ENCODE measurements around the gene SPEN.
"Not testable (repeated sequence)": the region's sequence is repeated elsewhere in the genome, so short reads cannot be mapped to it uniquely, and the experiment has no call there.

The SPEN gene

GRCh38 chr1:15820478-15820877 lies 27.0 kb upstream of the SPEN start:
- in situ Hi-C loops (cut with HindIII; ENCODE audit: low sequenced_read_pairs), result no loop called here
- no peak for DNase-seq (ENCODE audit: low read depth)
- no peak overlapping the region for H3K4me3 ChIP-seq (ENCODE audit: low read depth, low read length)
- TF ChIP-seq, protein P1, sequence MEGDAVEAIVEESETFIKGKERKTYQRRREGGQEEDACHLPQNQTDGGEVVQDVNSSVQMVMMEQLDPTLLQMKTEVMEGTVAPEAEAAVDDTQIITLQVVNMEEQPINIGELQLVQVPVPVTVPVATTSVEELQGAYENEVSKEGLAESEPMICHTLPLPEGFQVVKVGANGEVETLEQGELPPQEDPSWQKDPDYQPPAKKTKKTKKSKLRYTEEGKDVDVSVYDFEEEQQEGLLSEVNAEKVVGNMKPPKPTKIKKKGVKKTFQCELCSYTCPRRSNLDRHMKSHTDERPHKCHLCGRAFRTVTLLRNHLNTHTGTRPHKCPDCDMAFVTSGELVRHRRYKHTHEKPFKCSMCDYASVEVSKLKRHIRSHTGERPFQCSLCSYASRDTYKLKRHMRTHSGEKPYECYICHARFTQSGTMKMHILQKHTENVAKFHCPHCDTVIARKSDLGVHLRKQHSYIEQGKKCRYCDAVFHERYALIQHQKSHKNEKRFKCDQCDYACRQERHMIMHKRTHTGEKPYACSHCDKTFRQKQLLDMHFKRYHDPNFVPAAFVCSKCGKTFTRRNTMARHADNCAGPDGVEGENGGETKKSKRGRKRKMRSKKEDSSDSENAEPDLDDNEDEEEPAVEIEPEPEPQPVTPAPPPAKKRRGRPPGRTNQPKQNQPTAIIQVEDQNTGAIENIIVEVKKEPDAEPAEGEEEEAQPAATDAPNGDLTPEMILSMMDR (IDR thresholded peaks at IDR 0.05; ENCODE audit: low read depth, low read length, missing control alignments), result no peak

GRCh38 chr1:15825800-15826199 lies 21.7 kb upstream of the SPEN start:
- H3K4me3 ChIP-seq (ENCODE audit: low read depth, low read length), result no peak overlapping the region
- DNase-seq (ENCODE audit: low read depth), result no peak
- TF ChIP-seq, protein P1 (IDR thresholded peaks at IDR 0.05; ENCODE audit: low read depth, low read length, missing control alignments), result no peak
- in situ Hi-C loops (cut with HindIII; ENCODE audit: low sequenced_read_pairs), result no loop called here

GRCh38 chr1:15826810-15827507 lies 20.5 kb upstream of the SPEN start:
- TF ChIP-seq, protein P1 (IDR thresholded peaks at IDR 0.05; ENCODE audit: low read depth, low read length, missing control alignments), result no peak
- in situ Hi-C loops (cut with HindIII; ENCODE audit: low sequenced_read_pairs), result no loop called here
- DNase-seq (ENCODE audit: low read depth), result no peak

GRCh38 chr1:15827567-15827966 lies 19.9 kb upstream of the SPEN start:
- in situ Hi-C loops (cut with HindIII; ENCODE audit: low sequenced_read_pairs); DNase-seq (ENCODE audit: low read depth); H3K4me3 ChIP-seq (ENCODE audit: low read depth, low read length): not testable (repeated sequence)

More at GRCh38 chr1:15826810-15827507, 20.5 kb upstream of the SPEN start:
- no peak overlapping the region for H3K4me3 ChIP-seq (ENCODE audit: low read depth, low read length)

GRCh38 chr1:15828931-15829330 lies 18.6 kb upstream of the SPEN start:
- in situ Hi-C loops (cut with HindIII; ENCODE audit: low sequenced_read_pairs); H3K4me3 ChIP-seq (ENCODE audit: low read depth, low read length); DNase-seq (ENCODE audit: low read depth): not testable (repeated sequence)

- no peak overlapping the region for H3K4me3 ChIP-seq (ENCODE audit: low read depth, low read length)
- DNase-seq (ENCODE audit: low read depth), result no peak
- TF ChIP-seq, protein P1 (IDR thresholded peaks at IDR 0.05; ENCODE audit: low read depth, low read length, missing control alignments), result no peak
- in situ Hi-C loops (cut with HindIII; ENCODE audit: low sequenced_read_pairs), result no loop called here
Observed at GRCh38 chr1:15830258-15830657, 17.2 kb upstream of the SPEN start.

DNA sequence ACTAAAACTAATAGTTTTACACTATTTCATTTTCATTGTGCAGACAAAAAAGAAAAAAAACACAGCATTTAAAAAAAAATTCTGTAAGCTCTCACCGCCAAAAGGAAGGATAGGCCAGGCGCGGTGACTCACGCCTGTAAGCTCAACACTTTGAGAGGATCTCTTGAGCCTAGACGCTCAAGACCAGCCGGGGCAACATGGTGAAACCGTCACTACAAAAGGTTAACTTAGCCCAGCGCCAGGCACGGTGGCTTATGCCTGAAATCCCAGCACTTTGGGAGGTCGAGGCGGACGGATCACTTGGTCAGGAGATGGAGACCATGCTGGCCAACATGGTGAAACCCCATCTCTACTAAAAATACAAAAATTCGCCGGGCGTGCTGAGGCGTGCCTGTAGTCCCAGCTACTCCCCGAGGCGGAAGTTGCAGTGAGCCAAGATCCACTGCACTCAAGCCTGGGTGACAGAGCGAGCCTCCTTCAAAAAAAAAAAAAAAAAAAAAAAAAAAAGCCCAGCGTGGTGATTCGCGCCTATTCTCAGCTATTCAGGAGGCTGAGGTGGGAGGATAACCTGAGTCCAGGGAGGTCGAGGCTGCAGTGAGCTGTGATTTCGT lies 14.3 kb upstream of the SPEN start:
- TF ChIP-seq, protein P1 (IDR thresholded peaks at IDR 0.05; ENCODE audit: low read depth, low read length, missing control alignments), result no peak
- DNase-seq (ENCODE audit: low read depth), result no peak
- in situ Hi-C loops (cut with HindIII; ENCODE audit: low sequenced_read_pairs), result no loop called here
- peak overlapping the region; percentile 77 for H3K4me3 ChIP-seq (ENCODE audit: low read depth, low read length)

All from astrocyte of the cerebellum (primary cell).